ENCODE measurements around the gene NBPF3. TPM values are rescaled to one million over a fixed set of nuclear protein-coding genes. Genes with fewer than 3 reads are reported as not detected.
"Not testable (repeated sequence)": the region's sequence is repeated elsewhere in the genome, so short reads cannot be mapped to it uniquely, and the experiment has no call there.

Gene NBPF3
- total RNA-seq, 4 donors from 2014 or later, result 2.3 to 80.2 (median 10.9) TPM

DNA sequence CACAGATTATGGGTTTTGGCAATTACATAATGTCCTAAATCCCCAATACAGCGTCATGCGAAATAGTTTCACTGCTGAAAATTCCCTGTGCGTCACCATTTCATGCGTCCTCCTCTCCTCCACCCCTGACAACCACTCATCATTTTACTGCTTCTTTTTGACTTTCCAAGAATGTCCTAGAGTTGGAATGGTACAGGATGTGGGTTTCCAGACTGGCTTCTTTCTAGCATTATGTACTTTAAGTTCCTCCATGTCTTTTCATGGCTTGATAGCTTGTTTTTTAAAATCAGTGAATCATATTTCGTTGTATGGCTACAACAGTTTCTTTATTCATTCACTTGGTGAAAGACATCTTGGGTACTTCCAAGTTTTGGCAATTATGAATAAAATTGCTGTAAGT lies 7.4 kb downstream of the NBPF3 start:
- no peaks in the 10 kb centered on the region for H3K27me3 ChIP-seq
- H3K4me3 ChIP-seq, result no peak overlapping the region
- peak in 2 of 3 donors; percentile 25 to 49 for TF ChIP-seq POLR2AphosphoS5 (IDR thresholded peaks at IDR 0.05)
- TF ChIP-seq, protein P1, sequence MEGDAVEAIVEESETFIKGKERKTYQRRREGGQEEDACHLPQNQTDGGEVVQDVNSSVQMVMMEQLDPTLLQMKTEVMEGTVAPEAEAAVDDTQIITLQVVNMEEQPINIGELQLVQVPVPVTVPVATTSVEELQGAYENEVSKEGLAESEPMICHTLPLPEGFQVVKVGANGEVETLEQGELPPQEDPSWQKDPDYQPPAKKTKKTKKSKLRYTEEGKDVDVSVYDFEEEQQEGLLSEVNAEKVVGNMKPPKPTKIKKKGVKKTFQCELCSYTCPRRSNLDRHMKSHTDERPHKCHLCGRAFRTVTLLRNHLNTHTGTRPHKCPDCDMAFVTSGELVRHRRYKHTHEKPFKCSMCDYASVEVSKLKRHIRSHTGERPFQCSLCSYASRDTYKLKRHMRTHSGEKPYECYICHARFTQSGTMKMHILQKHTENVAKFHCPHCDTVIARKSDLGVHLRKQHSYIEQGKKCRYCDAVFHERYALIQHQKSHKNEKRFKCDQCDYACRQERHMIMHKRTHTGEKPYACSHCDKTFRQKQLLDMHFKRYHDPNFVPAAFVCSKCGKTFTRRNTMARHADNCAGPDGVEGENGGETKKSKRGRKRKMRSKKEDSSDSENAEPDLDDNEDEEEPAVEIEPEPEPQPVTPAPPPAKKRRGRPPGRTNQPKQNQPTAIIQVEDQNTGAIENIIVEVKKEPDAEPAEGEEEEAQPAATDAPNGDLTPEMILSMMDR (IDR thresholded peaks at IDR 0.05), result no peak
- 84 to 98% methylated on average over 5 of the region's 5 CpGs for WGBS, 2 donors (ENCODE audit: low coverage in 1 of 2)
- no peak for DNase-seq
- H3K4me1 ChIP-seq, result peaks cover 0 to 4% (median 0%) of the 10 kb centered on the region in 4 donors
- in situ Hi-C loops (cut with MboI; ENCODE audit: low pct_ligation_motif_present in 1 of 4, low pct_unique_long_range_greater_than_20kb in 1 of 4, low sequenced_read_pairs in 3 of 4) (no loop called here), intact Hi-C loops (cut with DNase I; ENCODE audit: low total_unique reads) (no loop called here)
- peak overlapping the region in 3 of 4 donors; percentile 25 to 40 (median 38) for H3K27ac ChIP-seq
- H3K36me3 ChIP-seq, result no peaks in the 10 kb centered on the region
- H3K9me3 ChIP-seq, result no peaks in the 10 kb centered on the region

DNA sequence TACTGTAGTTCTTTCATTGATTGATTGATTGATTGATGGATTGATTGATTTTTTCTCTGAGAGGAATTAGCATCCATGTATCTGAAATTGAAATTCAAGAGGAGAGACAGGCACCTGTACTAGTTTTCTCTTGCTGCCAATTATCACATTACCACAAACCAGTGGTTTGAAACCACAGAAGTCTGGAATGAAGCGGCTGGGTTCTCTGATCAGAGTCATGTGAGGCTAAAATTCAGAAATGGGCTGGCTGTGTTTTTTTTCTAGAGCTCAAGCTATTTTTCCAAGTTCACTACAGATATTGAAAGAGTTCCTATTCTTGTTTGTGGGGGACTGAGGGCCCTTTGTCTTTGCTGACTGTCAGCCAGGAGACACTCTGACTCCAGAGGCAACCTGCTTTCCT lies 10.0 kb downstream of the NBPF3 start:
- 71 to 80% methylated on average over 1 of the region's 1 CpG for WGBS, 2 donors (ENCODE audit: low coverage in 1 of 2)
- Histone ChIP-seq H3K4me1 (peaks cover 0 to 8% (median 3%) of the 10 kb centered on the region in 4 donors), H3K36me3 (no peaks in the 10 kb centered on the region), H3K4me3 (no peak overlapping the region), H3K27me3 (no peaks in the 10 kb centered on the region), H3K27ac (peak overlapping the region in 2 of 4 donors; percentile 4 to 17), H3K9me3 (no peaks in the 10 kb centered on the region)
- intact Hi-C loops (cut with DNase I; ENCODE audit: low total_unique reads), result no loop called here
- TF ChIP-seq EP300 (IDR thresholded peaks at IDR 0.05; ENCODE audit: low read depth), result no peak
- TF ChIP-seq, protein P1 (IDR thresholded peaks at IDR 0.05), result no peak
- TF ChIP-seq POLR2A (IDR thresholded peaks at IDR 0.05), result no peak
- no peak for TF ChIP-seq POLR2AphosphoS5 (IDR thresholded peaks at IDR 0.05)
- no peak for DNase-seq
- in situ Hi-C loops (cut with MboI; ENCODE audit: low pct_ligation_motif_present in 1 of 4, low pct_unique_long_range_greater_than_20kb in 1 of 4, low sequenced_read_pairs in 3 of 4), result no loop called here

DNA sequence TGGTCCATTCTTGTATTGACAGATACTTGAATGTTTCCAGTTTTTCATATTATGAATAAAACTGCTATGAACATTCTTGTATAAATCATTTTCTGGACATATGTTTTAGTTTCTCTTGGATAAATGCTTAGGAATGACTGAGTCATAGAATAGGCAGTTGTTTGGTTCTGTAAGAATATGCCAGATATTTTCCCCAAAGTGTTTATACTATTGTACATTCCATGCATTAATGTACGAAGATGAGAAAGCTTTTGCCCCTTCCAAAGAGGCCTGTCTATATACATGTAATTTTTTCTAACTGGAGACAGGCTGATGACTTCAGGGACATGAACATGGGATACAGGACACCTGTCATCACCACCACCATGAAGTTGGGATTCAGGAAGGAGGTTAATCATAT lies 11.3 kb downstream of the NBPF3 start:
- no peaks in the 10 kb centered on the region for H3K27me3 ChIP-seq
- 50 to 75% methylated on average over 1 of the region's 1 CpG for WGBS, 2 donors (ENCODE audit: low coverage in 1 of 2)
- no peaks in the 10 kb centered on the region for H3K9me3 ChIP-seq
- no peak overlapping the region for H3K4me3 ChIP-seq
- no peak for DNase-seq
- no peaks in the 10 kb centered on the region for H3K36me3 ChIP-seq
- intact Hi-C loops (cut with DNase I; ENCODE audit: low total_unique reads), result no loop called here
- peaks cover 0 to 8% (median 3%) of the 10 kb centered on the region in 4 donors for H3K4me1 ChIP-seq
- in situ Hi-C loops (cut with MboI; ENCODE audit: low pct_ligation_motif_present in 1 of 4, low pct_unique_long_range_greater_than_20kb in 1 of 4, low sequenced_read_pairs in 3 of 4), result no loop called here
- peak overlapping the region in 1 of 4 donors; percentile 25 for H3K27ac ChIP-seq
- no peak for TF ChIP-seq POLR2AphosphoS5 (IDR thresholded peaks at IDR 0.05)
- TF ChIP-seq, protein P1 (IDR thresholded peaks at IDR 0.05), result no peak
- no peak for TF ChIP-seq POLR2A (IDR thresholded peaks at IDR 0.05)
- TF ChIP-seq EP300 (IDR thresholded peaks at IDR 0.05; ENCODE audit: low read depth), result no peak

DNA sequence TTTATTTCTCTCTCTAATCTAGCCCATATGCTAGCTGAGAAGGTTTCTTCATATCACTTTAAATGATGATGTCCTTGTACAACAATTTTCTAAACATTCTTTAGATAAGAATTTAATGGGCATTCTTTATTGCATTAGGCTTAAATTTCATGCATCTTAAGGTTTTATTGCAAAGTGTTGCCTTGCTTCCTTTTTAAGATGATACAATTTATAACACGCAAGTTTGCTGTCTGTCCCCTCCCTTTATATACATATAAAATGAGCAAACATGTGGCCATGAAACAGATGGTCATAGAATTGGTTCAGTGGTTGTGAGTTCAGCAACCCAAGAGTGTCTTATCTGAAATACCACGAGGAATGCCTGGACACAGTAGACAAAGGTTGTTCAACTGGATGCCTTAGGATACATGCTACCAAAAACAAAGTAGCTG lies 12.1 kb downstream of the NBPF3 start:
- WGBS, 2 donors (ENCODE audit: low coverage in 1 of 2), result 52 to 73% methylated on average over 2 of the region's 2 CpGs
- TF ChIP-seq EP300 (IDR thresholded peaks at IDR 0.05; ENCODE audit: low read depth) (no peak), POLR2A (IDR thresholded peaks at IDR 0.05) (no peak)
- TF ChIP-seq, protein P1 (IDR thresholded peaks at IDR 0.05), result no peak
- in situ Hi-C loops (cut with MboI; ENCODE audit: low pct_ligation_motif_present in 1 of 4, low pct_unique_long_range_greater_than_20kb in 1 of 4, low sequenced_read_pairs in 3 of 4), result no loop called here
- H3K27me3 ChIP-seq, result no peaks in the 10 kb centered on the region
- no peak overlapping the region for H3K4me3 ChIP-seq
- intact Hi-C loops (cut with DNase I; ENCODE audit: low total_unique reads), result no loop called here
- no peak for DNase-seq
- H3K27ac ChIP-seq, result peak overlapping the region in 1 of 4 donors; percentile 25
- H3K4me1 ChIP-seq, result peaks cover 0 to 8% (median 3%) of the 10 kb centered on the region in 4 donors
- no peaks in the 10 kb centered on the region for H3K36me3 ChIP-seq
- no peaks in the 10 kb centered on the region for H3K9me3 ChIP-seq

DNA sequence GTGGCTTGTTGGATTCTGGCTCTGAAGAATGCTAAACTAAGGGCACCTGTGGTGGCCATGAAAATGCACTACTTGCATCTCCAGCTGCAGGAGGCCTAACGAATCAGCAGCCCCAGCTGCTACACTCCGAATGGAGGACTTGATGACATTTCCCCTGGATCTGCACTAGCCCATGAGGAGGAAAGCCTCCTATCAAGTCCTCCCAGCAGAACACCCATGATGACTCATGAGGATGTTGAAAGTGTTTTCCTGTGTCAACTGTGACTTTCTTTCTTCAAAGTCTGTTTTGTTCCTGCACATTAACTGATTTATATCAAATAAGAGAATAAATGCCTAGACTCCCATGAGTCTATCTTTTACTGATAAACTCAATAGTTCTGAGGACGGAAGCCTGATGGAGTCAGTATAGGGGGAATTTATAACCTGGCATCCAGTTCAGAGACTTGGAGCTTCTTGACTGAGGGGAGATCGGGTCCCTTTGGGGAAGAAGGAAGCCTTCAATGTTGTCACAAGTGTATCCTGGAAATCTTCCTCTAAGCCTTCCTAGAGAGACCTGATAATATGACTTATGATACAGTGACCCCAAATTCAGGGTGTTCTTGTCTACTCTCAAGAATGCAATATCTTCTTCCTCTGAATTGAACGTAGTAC lies 14.2 kb downstream of the NBPF3 start:
- DNase-seq; H3K4me1 ChIP-seq; H3K36me3 ChIP-seq; in situ Hi-C loops (cut with MboI; ENCODE audit: low pct_ligation_motif_present in 1 of 4, low pct_unique_long_range_greater_than_20kb in 1 of 4, low sequenced_read_pairs in 3 of 4); H3K9me3 ChIP-seq; H3K4me3 ChIP-seq; intact Hi-C loops (cut with DNase I; ENCODE audit: low total_unique reads); H3K27me3 ChIP-seq: not testable (repeated sequence)
- peak overlapping the region in 1 of 4 donors; percentile 5 for H3K27ac ChIP-seq
- 79% methylated on average over 5 of the region's 5 CpGs; no CpG with 5 or more reads in 1 of the 2 donors for WGBS, 2 donors (ENCODE audit: low coverage in 1 of 2)

DNA sequence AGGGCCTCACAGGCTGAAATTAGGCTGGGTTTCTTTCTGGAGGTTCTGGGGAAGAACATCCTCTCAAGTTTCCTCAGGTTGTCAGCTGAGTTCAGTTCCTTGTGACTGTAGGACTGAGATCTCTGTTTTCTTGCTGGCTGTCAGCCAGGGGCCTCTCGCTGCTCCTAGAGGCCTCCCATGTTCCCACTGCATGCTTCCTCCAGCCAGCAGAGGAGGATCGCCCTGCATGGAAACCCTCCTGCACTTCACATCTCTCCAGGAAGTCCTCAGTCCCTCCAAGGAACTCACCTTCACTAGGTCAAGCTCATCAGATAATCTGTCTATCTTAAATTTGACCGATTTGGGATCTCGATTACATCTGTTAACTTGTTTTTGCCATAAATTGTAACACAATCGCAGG lies 15.0 kb downstream of the NBPF3 start:
- WGBS, 2 donors (ENCODE audit: low coverage in 1 of 2), result 76% methylated on average over 5 of the region's 5 CpGs; no CpG with 5 or more reads in 1 of the 2 donors
- H3K36me3 ChIP-seq; H3K9me3 ChIP-seq; in situ Hi-C loops (cut with MboI; ENCODE audit: low pct_ligation_motif_present in 1 of 4, low pct_unique_long_range_greater_than_20kb in 1 of 4, low sequenced_read_pairs in 3 of 4); H3K27me3 ChIP-seq; intact Hi-C loops (cut with DNase I; ENCODE audit: low total_unique reads); H3K27ac ChIP-seq; H3K4me3 ChIP-seq; DNase-seq; H3K4me1 ChIP-seq: not testable (repeated sequence)
